GM12865 (cell line): ENCODE results near the gene RAB20.

ENCODE experiments used
- DNase-seq: peaks from one replicate; pipeline ENCODE4 v3.0.0; 2010; ENCODE audit warnings: low read depth
- H3K4me3 ChIP-seq: 2 replicates; pipeline ENCODE4 v1.5.1; 2011; ENCODE audit warnings: mild to moderate bottlenecking, low read depth, low read length, control low read depth
- TF ChIP-seq, protein P1 (sequence below): IDR thresholded peaks from 2 replicates; pipeline ENCODE4 v1.5.1; 2011; ENCODE audit warnings: low read length, control low read depth, low read depth, inconsistent platforms; ENCODE audit not compliant: insufficient read depth; ENCODE audit errors: missing control alignments

Gene RAB20

GRCh38 chr13:110511509-110512181 is 49.9 kb downstream of the RAB20 start:
- no peak overlapping the region for H3K4me3 ChIP-seq
- DNase-seq, result no peak
- TF ChIP-seq, protein P1, sequence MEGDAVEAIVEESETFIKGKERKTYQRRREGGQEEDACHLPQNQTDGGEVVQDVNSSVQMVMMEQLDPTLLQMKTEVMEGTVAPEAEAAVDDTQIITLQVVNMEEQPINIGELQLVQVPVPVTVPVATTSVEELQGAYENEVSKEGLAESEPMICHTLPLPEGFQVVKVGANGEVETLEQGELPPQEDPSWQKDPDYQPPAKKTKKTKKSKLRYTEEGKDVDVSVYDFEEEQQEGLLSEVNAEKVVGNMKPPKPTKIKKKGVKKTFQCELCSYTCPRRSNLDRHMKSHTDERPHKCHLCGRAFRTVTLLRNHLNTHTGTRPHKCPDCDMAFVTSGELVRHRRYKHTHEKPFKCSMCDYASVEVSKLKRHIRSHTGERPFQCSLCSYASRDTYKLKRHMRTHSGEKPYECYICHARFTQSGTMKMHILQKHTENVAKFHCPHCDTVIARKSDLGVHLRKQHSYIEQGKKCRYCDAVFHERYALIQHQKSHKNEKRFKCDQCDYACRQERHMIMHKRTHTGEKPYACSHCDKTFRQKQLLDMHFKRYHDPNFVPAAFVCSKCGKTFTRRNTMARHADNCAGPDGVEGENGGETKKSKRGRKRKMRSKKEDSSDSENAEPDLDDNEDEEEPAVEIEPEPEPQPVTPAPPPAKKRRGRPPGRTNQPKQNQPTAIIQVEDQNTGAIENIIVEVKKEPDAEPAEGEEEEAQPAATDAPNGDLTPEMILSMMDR, result no peak

DNA sequence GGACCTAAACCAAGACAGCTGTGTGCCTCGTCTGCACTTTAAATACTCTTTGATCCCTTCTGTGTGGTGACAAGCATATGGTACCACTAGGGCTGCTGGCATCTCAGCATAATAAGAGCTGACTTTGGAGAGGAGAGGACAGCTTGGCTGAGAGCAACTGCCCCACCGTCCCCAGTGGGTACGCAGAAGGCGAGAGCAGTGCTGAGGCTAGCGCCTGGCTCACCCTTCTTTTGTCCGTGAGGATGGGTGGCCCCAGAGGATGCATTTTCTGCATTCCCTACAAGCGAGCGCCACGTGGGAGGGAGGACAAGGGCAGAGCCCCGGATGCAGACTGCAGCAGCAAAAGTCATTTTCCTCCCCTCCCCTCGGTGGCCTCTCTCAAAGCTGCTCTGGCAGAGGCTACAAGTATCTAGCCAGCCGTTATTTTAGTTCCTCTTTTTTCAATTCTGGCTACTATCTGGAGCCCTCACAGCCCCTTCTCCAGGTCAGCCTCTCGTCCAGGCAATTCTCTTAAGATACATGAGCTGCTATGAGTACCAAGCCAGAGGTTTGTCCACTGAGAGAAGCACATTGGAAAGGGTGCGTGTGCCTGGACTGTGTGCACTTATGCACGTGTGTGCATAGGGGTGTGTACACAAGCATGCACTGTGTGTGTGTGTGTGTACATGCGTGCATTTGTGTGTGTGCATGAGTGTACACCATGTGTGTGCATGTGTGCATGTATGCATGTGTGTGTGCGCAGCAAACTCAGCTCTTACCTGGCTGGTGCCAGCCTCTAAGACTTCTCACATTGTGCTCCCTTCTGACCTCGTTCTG is 51.3 kb downstream of the RAB20 start:
- no peak overlapping the region for H3K4me3 ChIP-seq
- no peak for DNase-seq
- TF ChIP-seq, protein P1, result no peak

GRCh38 chr13:110509478-110509926 is 52.0 kb downstream of the RAB20 start:
- TF ChIP-seq, protein P1, result no peak
- DNase-seq, result no peak
- H3K4me3 ChIP-seq, result no peak overlapping the region

GRCh38 chr13:110507678-110508381 is 53.7 kb downstream of the RAB20 start:
- TF ChIP-seq, protein P1, result no peak
- H3K4me3 ChIP-seq, result no peak overlapping the region
- no peak for DNase-seq

DNA sequence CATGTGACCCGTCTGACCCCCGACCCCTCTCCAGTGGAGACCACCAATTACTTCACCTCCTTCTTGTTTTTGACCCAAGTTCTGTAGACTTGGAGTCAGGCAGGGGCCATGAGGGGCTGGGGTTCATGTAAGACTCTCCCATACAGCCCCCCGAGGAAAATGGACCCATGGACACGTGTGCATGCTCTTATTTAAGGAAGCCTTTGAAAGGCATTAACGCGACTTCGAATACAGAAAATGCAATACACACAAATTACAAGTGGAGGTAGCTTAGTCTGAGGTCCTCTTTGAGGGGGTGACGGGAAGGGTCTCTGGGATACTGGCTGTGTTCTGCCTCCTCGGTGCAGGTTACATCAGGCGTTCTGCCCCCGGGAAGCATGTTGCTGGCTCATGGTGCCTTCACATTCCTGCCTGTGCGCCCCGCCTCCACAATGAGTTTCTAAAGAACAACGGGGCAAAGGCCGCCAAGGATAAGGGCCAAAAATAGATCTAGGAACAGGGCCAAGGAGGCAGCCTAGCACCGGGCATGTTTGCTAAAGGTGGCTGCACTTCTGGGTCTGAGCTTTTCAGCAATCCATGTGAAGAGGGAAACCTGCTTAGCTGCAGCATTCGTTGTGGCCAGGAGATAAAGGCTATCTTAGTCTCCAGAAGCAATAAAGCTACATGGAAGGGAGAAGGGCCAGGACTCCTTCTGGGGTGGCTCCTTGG is 54.5 kb downstream of the RAB20 start:
- no peak for DNase-seq
- TF ChIP-seq, protein P1, result no peak
- H3K4me3 ChIP-seq, result no peak overlapping the region

DNA sequence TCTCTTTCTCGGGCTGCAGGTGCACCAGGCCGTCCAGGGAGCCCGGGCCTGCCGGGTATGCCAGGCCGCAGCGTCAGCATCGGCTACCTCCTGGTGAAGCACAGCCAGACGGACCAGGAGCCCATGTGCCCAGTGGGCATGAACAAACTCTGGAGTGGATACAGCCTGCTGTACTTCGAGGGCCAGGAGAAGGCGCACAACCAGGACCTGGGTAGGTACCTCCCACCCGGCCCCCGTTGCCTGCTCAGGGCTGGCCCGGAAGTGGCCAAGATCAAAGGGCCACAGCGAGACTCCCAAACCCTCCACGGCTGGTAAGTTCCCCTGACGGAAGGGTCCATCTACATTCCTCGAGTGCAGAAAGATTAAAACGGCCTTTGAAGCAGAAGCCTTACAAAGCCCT is 55.1 kb downstream of the RAB20 start:
- no peak overlapping the region for H3K4me3 ChIP-seq
- DNase-seq, result no peak
- TF ChIP-seq, protein P1, result no peak
